ENCODE data around the gene NCBP1.
"Not testable (repeated sequence)": the region's sequence is repeated elsewhere in the genome, so short reads cannot be mapped to it uniquely, and the experiment has no call there.

NCBP1 gene

GRCh38 chr9:97632985-97633858 lies at the start of gene NCBP1, which contains the start of gene TSTD2:
TSS of gene NCBP1 (plus strand) at chr9:97633821. CDS start at chr9:97633882, 61 bp downstream.
TSS of gene TSTD2 (minus strand) at chr9:97633368. CDS start at chr9:97627562, 5,806 bp downstream.
- peaks cover 81% of the 10 kb centered on the region for H3K79me2 ChIP-seq (ENCODE audit: control insufficient read depth, insufficient read depth, low read length, unreplicated experiment)
- peaks cover 31% of the 10 kb centered on the region for H3K4me1 ChIP-seq (ENCODE audit: control insufficient read depth, insufficient read depth, low read length, unreplicated experiment)
- peak within 1 kb of the TSS; percentile 66 for H2AFZ ChIP-seq (ENCODE audit: low read length, unreplicated experiment)
- H3K4me3 ChIP-seq (ENCODE audit: low read depth, low read length): peak within 1 kb of the TSS; percentile 83
- H3K36me3 ChIP-seq (ENCODE audit: insufficient read depth, low read length): no peaks in the 10 kb centered on the region
- no peaks in the 10 kb centered on the region for H3K27me3 ChIP-seq (ENCODE audit: insufficient read depth, low read length)
- peak within 1 kb of the TSS; percentile 99 for H3K27ac ChIP-seq (ENCODE audit: low read depth, low read length)

- H3K79me2 ChIP-seq (ENCODE audit: control insufficient read depth, insufficient read depth, low read length, unreplicated experiment); H3K27ac ChIP-seq (ENCODE audit: low read depth, low read length); H2AFZ ChIP-seq (ENCODE audit: low read length, unreplicated experiment); H3K4me3 ChIP-seq (ENCODE audit: low read depth, low read length); H3K36me3 ChIP-seq (ENCODE audit: insufficient read depth, low read length); H3K4me1 ChIP-seq (ENCODE audit: control insufficient read depth, insufficient read depth, low read length, unreplicated experiment); H3K27me3 ChIP-seq (ENCODE audit: insufficient read depth, low read length): not testable (repeated sequence)
These were observed 48.8 kb upstream of the NCBP1 start for GRCh38 chr9:97584778-97585177.

GRCh38 chr9:97586909-97587308 lies 46.7 kb upstream of the NCBP1 start:
- not testable (repeated sequence) for H3K36me3 ChIP-seq (ENCODE audit: insufficient read depth, low read length); H2AFZ ChIP-seq (ENCODE audit: low read length, unreplicated experiment); H3K27ac ChIP-seq (ENCODE audit: low read depth, low read length); H3K79me2 ChIP-seq (ENCODE audit: control insufficient read depth, insufficient read depth, low read length, unreplicated experiment); H3K4me1 ChIP-seq (ENCODE audit: control insufficient read depth, insufficient read depth, low read length, unreplicated experiment); H3K4me3 ChIP-seq (ENCODE audit: low read depth, low read length)
- peaks cover 22% of the 10 kb centered on the region for H3K27me3 ChIP-seq (ENCODE audit: insufficient read depth, low read length)

- H3K27ac ChIP-seq (ENCODE audit: low read depth, low read length): no peak overlapping the region
- no peaks in the 10 kb centered on the region for H3K79me2 ChIP-seq (ENCODE audit: control insufficient read depth, insufficient read depth, low read length, unreplicated experiment)
- H3K36me3 ChIP-seq (ENCODE audit: insufficient read depth, low read length): no peaks in the 10 kb centered on the region
- no peak overlapping the region for H2AFZ ChIP-seq (ENCODE audit: low read length, unreplicated experiment)
- peaks cover 29% of the 10 kb centered on the region for H3K27me3 ChIP-seq (ENCODE audit: insufficient read depth, low read length)
- peaks cover 4% of the 10 kb centered on the region for H3K4me1 ChIP-seq (ENCODE audit: control insufficient read depth, insufficient read depth, low read length, unreplicated experiment)
- H3K4me3 ChIP-seq (ENCODE audit: low read depth, low read length): no peak overlapping the region
These were observed 42.1 kb upstream of the NCBP1 start for GRCh38 chr9:97591535-97591934.

GRCh38 chr9:97592126-97592525 lies 41.5 kb upstream of the NCBP1 start:
- peaks cover 4% of the 10 kb centered on the region for H3K4me1 ChIP-seq (ENCODE audit: control insufficient read depth, insufficient read depth, low read length, unreplicated experiment)
- no peak overlapping the region for H2AFZ ChIP-seq (ENCODE audit: low read length, unreplicated experiment)
- H3K27me3 ChIP-seq (ENCODE audit: insufficient read depth, low read length): peaks cover 29% of the 10 kb centered on the region
- H3K27ac ChIP-seq (ENCODE audit: low read depth, low read length): no peak overlapping the region
- no peaks in the 10 kb centered on the region for H3K79me2 ChIP-seq (ENCODE audit: control insufficient read depth, insufficient read depth, low read length, unreplicated experiment)
- H3K36me3 ChIP-seq (ENCODE audit: insufficient read depth, low read length): no peaks in the 10 kb centered on the region
- H3K4me3 ChIP-seq (ENCODE audit: low read depth, low read length): no peak overlapping the region

- Histone ChIP-seq H3K27ac (ENCODE audit: low read depth, low read length) (no peak overlapping the region), H2AFZ (ENCODE audit: low read length, unreplicated experiment) (no peak overlapping the region), H3K79me2 (ENCODE audit: control insufficient read depth, insufficient read depth, low read length, unreplicated experiment) (no peaks in the 10 kb centered on the region), H3K4me1 (ENCODE audit: control insufficient read depth, insufficient read depth, low read length, unreplicated experiment) (peaks cover 4% of the 10 kb centered on the region), H3K4me3 (ENCODE audit: low read depth, low read length) (no peak overlapping the region), H3K27me3 (ENCODE audit: insufficient read depth, low read length) (peaks cover 23% of the 10 kb centered on the region), H3K36me3 (ENCODE audit: insufficient read depth, low read length) (no peaks in the 10 kb centered on the region)
These were observed 39.7 kb upstream of the NCBP1 start for GRCh38 chr9:97593960-97594359.

GRCh38 chr9:97594381-97594921 lies 39.2 kb upstream of the NCBP1 start:
- H3K36me3 ChIP-seq (ENCODE audit: insufficient read depth, low read length): no peaks in the 10 kb centered on the region
- H2AFZ ChIP-seq (ENCODE audit: low read length, unreplicated experiment): no peak overlapping the region

GRCh38 chr9:97596906-97597305 lies 36.7 kb upstream of the NCBP1 start:
- no peaks in the 10 kb centered on the region for H3K79me2 ChIP-seq (ENCODE audit: control insufficient read depth, insufficient read depth, low read length, unreplicated experiment)
- H3K27ac ChIP-seq (ENCODE audit: low read depth, low read length): no peak overlapping the region
- no peaks in the 10 kb centered on the region for H3K36me3 ChIP-seq (ENCODE audit: insufficient read depth, low read length)
- peaks cover 4% of the 10 kb centered on the region for H3K4me1 ChIP-seq (ENCODE audit: control insufficient read depth, insufficient read depth, low read length, unreplicated experiment)
- peaks cover 8% of the 10 kb centered on the region; the same call in 1 of the 2 replicates for H3K27me3 ChIP-seq (ENCODE audit: insufficient read depth, low read length)
- H2AFZ ChIP-seq (ENCODE audit: low read length, unreplicated experiment): no peak overlapping the region
- no peak overlapping the region for H3K4me3 ChIP-seq (ENCODE audit: low read depth, low read length)

More at GRCh38 chr9:97594381-97594921, 39.2 kb upstream of the NCBP1 start:
- Histone ChIP-seq H3K27me3 (ENCODE audit: insufficient read depth, low read length) (peaks cover 23% of the 10 kb centered on the region), H3K79me2 (ENCODE audit: control insufficient read depth, insufficient read depth, low read length, unreplicated experiment) (no peaks in the 10 kb centered on the region), H3K4me3 (ENCODE audit: low read depth, low read length) (no peak overlapping the region), H3K4me1 (ENCODE audit: control insufficient read depth, insufficient read depth, low read length, unreplicated experiment) (peaks cover 4% of the 10 kb centered on the region), H3K27ac (ENCODE audit: low read depth, low read length) (no peak overlapping the region)

- peaks cover 4% of the 10 kb centered on the region for H3K4me1 ChIP-seq (ENCODE audit: control insufficient read depth, insufficient read depth, low read length, unreplicated experiment)
- no peaks in the 10 kb centered on the region for H3K27me3 ChIP-seq (ENCODE audit: insufficient read depth, low read length)
- no peak overlapping the region for H2AFZ ChIP-seq (ENCODE audit: low read length, unreplicated experiment)
- no peaks in the 10 kb centered on the region for H3K79me2 ChIP-seq (ENCODE audit: control insufficient read depth, insufficient read depth, low read length, unreplicated experiment)
- no peak overlapping the region for H3K4me3 ChIP-seq (ENCODE audit: low read depth, low read length)
- H3K27ac ChIP-seq (ENCODE audit: low read depth, low read length): no peak overlapping the region
- H3K36me3 ChIP-seq (ENCODE audit: insufficient read depth, low read length): no peaks in the 10 kb centered on the region
These were observed 34.9 kb upstream of the NCBP1 start for GRCh38 chr9:97598461-97599288.

- no peaks in the 10 kb centered on the region for H3K79me2 ChIP-seq (ENCODE audit: control insufficient read depth, insufficient read depth, low read length, unreplicated experiment)
- H3K27ac ChIP-seq (ENCODE audit: low read depth, low read length): no peak overlapping the region
- peaks cover 2% of the 10 kb centered on the region for H3K4me1 ChIP-seq (ENCODE audit: control insufficient read depth, insufficient read depth, low read length, unreplicated experiment)
- H2AFZ ChIP-seq (ENCODE audit: low read length, unreplicated experiment): no peak overlapping the region
- no peak overlapping the region for H3K4me3 ChIP-seq (ENCODE audit: low read depth, low read length)
- no peaks in the 10 kb centered on the region; the same call in 1 of the 2 replicates for H3K36me3 ChIP-seq (ENCODE audit: insufficient read depth, low read length)
- no peaks in the 10 kb centered on the region for H3K27me3 ChIP-seq (ENCODE audit: insufficient read depth, low read length)
These were observed 34.2 kb upstream of the NCBP1 start for GRCh38 chr9:97599314-97599846.

All from ACC112 (cell line).